Rectal smooth muscle tissue (tissue), 1 donor: ENCODE data around the gene JOSD1.
"Not testable (repeated sequence)": the region's sequence is repeated elsewhere in the genome, so short reads cannot be mapped to it uniquely, and the experiment has no call there.

Experiments used
- H3K27ac ChIP-seq: one replicate; pipeline ENCODE4 v1.7.0; 2013; ENCODE audit warnings: low read depth, low read length, inconsistent platforms
- H3K27me3 ChIP-seq: one replicate; pipeline ENCODE4 v1.7.0; 2013; ENCODE audit warnings: low read length; ENCODE audit not compliant: control insufficient read depth, insufficient read depth
- H3K36me3 ChIP-seq: one replicate; pipeline ENCODE4 v1.7.0; 2013; ENCODE audit warnings: low read length; ENCODE audit not compliant: control insufficient read depth, insufficient read depth
- H3K4me1 ChIP-seq: one replicate; pipeline ENCODE4 v1.7.0; 2013; ENCODE audit warnings: low read length; ENCODE audit not compliant: control insufficient read depth, insufficient read depth
- H3K4me3 ChIP-seq: one replicate; pipeline ENCODE4 v1.7.0; 2013; ENCODE audit warnings: low read length
- H3K9ac ChIP-seq: one replicate; pipeline ENCODE4 v1.7.0; 2013; ENCODE audit warnings: low read length

The JOSD1 gene

GRCh38 chr22:38649841-38650522, 50.8 kb downstream of the JOSD1 start:
- H3K27ac ChIP-seq, result no peak overlapping the region

GRCh38 chr22:38645430-38645829, 55.3 kb downstream of the JOSD1 start:
- H3K27ac ChIP-seq, result no peak overlapping the region
- H3K4me1 ChIP-seq, result no peaks in the 10 kb centered on the region
- H3K27me3 ChIP-seq, result no peaks in the 10 kb centered on the region
- H3K36me3 ChIP-seq, result no peaks in the 10 kb centered on the region
- no peak overlapping the region for H3K9ac ChIP-seq
- no peak overlapping the region for H3K4me3 ChIP-seq

More at GRCh38 chr22:38649841-38650522, 50.8 kb downstream of the JOSD1 start:
- Histone ChIP-seq H3K36me3 (no peaks in the 10 kb centered on the region), H3K27me3 (no peaks in the 10 kb centered on the region), H3K4me3 (no peak overlapping the region), H3K4me1 (no peaks in the 10 kb centered on the region), H3K9ac (no peak overlapping the region)

- H3K9ac ChIP-seq, H3K4me1 ChIP-seq: not testable (repeated sequence)
Measured at GRCh38 chr22:38644245-38644644, 56.5 kb downstream of the JOSD1 start.

GRCh38 chr22:38641476-38642040, 59.2 kb downstream of the JOSD1 start:
- Histone ChIP-seq H3K9ac (no peak overlapping the region), H3K4me1 (no peaks in the 10 kb centered on the region), H3K36me3 (no peaks in the 10 kb centered on the region), H3K27me3 (no peaks in the 10 kb centered on the region), H3K27ac (no peak overlapping the region), H3K4me3 (no peak overlapping the region)

More at GRCh38 chr22:38644245-38644644, 56.5 kb downstream of the JOSD1 start:
- H3K27ac ChIP-seq, H3K4me3 ChIP-seq, H3K27me3 ChIP-seq, H3K36me3 ChIP-seq: not testable (repeated sequence)

- Histone ChIP-seq H3K4me1 (no peaks in the 10 kb centered on the region), H3K27ac (no peak overlapping the region), H3K4me3 (no peak overlapping the region), H3K9ac (no peak overlapping the region), H3K36me3 (no peaks in the 10 kb centered on the region), H3K27me3 (no peaks in the 10 kb centered on the region)
Measured at GRCh38 chr22:38638728-38639127, 62.0 kb downstream of the JOSD1 start.

GRCh38 chr22:38638216-38638615, 62.5 kb downstream of the JOSD1 start:
- Histone ChIP-seq H3K27ac (no peak overlapping the region), H3K36me3 (no peaks in the 10 kb centered on the region), H3K4me1 (no peaks in the 10 kb centered on the region), H3K4me3 (no peak overlapping the region), H3K9ac (no peak overlapping the region), H3K27me3 (no peaks in the 10 kb centered on the region)
